ENCODE data around the gene PIK3CB.

PIK3CB gene

DNA sequence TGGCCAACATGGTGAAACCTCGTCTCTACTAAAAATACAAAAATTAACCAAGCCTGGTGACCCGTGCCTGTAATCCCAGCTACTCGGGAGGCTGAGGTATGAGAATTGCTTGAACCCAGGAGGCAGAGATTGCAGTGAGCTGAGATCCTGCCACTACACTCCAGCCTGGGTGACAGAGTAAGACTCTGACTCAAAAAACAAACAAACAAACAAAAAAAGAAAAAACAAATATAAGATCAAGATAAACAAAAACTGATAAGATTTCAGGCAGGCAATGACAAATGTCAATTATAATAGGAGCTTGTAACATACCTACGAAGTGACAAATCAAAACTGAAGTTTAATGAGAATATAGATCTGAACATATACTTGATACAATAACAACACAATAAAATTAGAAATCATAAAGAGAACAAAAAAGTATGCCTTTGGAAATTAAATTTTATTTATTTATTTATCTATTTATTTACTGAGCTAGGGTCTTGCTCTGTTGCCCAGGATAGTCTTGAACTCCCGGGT, 155.8 kb downstream of the PIK3CB start:
- TF ChIP-seq Cebpa-rat (IDR thresholded peaks at IDR 0.05): no peak
- no peak overlapping the region for H3K27ac ChIP-seq
- no peak overlapping the region for H3K4me2 ChIP-seq

DNA sequence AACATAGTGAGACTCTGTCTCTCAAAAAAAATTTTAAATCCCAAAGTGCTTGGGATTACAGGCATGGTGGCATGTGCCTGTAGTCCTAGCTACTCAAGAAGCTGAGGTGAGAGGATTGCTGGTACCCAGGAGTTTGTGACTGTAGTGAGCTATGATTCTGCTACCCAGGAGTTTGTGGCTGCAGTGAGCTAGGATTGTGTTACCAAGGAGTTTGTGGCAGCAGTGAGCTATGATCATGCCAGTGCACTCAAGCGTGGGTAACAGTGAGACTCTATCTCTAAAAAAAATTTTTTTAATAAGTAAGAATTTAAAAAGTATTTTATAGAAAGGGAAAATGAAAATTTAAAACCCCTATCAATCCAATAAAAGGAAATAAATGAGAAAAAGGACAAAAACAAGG, 156.6 kb downstream of the PIK3CB start:
- Histone ChIP-seq H4K20me1 (no peaks in the 10 kb centered on the region), H3K4me2 (0 out of 22 replicates have a peak overlapping the region, but pooled peaks of 1 of the 11 experiments have one; percentile 22), H3K4me3 (no peak overlapping the region), H3K4me1 (peaks cover 7 to 30% (median 18%) of the 10 kb centered on the region in 10 experiments; a peak in 17 of 20 replicates), H3K36me3 (peaks cover 34 to 81% (median 59%) of the 10 kb centered on the region in 11 experiments), H3K9me3 (replicated peaks in 1 of 11) (peaks cover 36 to 45% (median 40%) of the 10 kb centered on the region in 11 experiments), H3K27me3 (no peaks in the 10 kb centered on the region), H3K27ac (no peak overlapping the region), H3K9ac (no peak overlapping the region)
- no peak for TF ChIP-seq Cebpa-rat (IDR thresholded peaks at IDR 0.05)

More for the DNA sequence above, 155.8 kb downstream of the PIK3CB start:
- Histone ChIP-seq H4K20me1 (no peaks in the 10 kb centered on the region), H3K4me3 (no peak overlapping the region), H3K9me3 (replicated peaks in 1 of 11) (peaks cover 34 to 41% (median 39%) of the 10 kb centered on the region in 11 experiments), H3K36me3 (peaks cover 30 to 81% (median 56%) of the 10 kb centered on the region in 11 experiments), H3K9ac (no peak overlapping the region), H3K4me1 (peaks cover 7 to 35% (median 22%) of the 10 kb centered on the region in 10 experiments; a peak in 17 of 20 replicates), H3K27me3 (no peaks in the 10 kb centered on the region)

DNA sequence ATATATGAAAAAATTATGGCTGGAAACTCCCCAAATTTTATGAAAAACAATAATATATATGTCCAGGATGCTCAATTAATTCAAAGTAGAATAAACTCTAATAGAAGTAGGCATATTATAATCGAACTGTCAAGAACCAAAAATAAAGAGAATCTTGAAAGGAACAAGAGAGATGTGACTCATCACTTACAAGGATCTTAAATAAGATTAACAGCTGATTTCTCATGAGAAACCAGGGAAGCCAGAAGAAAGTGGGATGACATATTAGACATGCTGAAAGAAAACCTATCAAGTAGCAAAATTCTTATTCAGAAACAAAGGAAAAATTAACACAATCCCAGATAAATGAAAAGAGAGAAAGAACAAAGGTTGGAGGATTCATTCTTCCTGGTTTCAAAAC, 159.3 kb downstream of the PIK3CB start:
- Histone ChIP-seq H3K36me3 (peaks cover 36 to 80% (median 60%) of the 10 kb centered on the region in 11 experiments), H3K27ac (no peak overlapping the region), H3K4me2 (no peak overlapping the region), H3K27me3 (no peaks in the 10 kb centered on the region), H3K4me1 (peaks cover 0 to 26% (median 17%) of the 10 kb centered on the region in 10 experiments; a peak in 16 of 20 replicates), H4K20me1 (no peaks in the 10 kb centered on the region), H3K4me3 (no peak overlapping the region), H3K9ac (no peak overlapping the region), H3K9me3 (replicated peaks in 1 of 11) (peaks cover 39 to 57% (median 44%) of the 10 kb centered on the region in 11 experiments)
- no peak for TF ChIP-seq Cebpa-rat (IDR thresholded peaks at IDR 0.05)

DNA sequence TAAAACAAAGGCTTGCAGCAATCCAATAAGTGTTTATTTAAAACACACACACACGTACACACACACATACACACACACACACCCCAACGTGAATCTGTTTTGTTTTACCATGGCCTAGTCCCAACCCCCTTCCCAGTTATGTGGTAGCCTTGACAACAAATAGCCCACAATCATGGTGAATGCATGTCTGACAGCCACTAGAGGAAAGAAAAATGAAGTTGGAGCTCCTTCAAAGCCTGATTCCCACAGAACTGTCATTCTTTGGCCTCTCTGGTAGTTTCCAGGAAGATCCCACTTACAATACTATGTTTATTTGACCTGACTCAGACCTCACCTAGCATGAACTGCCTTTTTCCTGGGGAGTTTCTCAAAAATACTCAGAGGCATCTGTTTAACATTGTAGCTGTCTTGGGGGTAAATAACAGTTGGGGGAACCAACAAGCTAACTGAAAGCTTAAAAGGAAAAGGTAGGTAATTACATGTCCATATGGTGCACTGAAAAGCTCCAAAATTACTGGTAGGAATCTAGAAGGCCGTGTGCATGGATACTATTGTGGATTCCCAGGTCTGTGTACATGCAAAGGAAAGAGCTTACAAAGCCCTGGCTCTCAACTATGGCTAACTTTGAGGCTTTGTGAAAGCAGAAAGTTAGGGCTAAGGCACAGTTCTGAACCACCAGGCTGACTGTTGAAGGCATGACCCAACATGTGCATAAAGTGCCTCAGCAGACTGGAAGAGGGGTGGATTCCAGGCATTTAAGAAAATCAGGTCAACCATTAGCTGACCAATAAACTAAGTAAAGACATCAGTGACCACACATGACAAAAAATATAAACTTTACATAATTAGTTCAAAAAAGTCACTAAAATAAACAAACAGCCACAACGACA, 160.8 kb downstream of the PIK3CB start:
- Histone ChIP-seq H3K9ac (no peak overlapping the region), H3K9me3 (replicated peaks in 1 of 11) (peaks cover 39 to 57% (median 44%) of the 10 kb centered on the region in 11 experiments), H3K36me3 (peaks cover 36 to 77% (median 55%) of the 10 kb centered on the region in 11 experiments), H4K20me1 (no peaks in the 10 kb centered on the region), H3K27me3 (no peaks in the 10 kb centered on the region), H3K4me3 (no peak overlapping the region), H3K4me2 (no peak overlapping the region), H3K4me1 (peaks cover 0 to 28% (median 13%) of the 10 kb centered on the region in 10 experiments; a peak in 16 of 20 replicates), H3K27ac (no peak overlapping the region)
- TF ChIP-seq Cebpa-rat (IDR thresholded peaks at IDR 0.05): no peak

DNA sequence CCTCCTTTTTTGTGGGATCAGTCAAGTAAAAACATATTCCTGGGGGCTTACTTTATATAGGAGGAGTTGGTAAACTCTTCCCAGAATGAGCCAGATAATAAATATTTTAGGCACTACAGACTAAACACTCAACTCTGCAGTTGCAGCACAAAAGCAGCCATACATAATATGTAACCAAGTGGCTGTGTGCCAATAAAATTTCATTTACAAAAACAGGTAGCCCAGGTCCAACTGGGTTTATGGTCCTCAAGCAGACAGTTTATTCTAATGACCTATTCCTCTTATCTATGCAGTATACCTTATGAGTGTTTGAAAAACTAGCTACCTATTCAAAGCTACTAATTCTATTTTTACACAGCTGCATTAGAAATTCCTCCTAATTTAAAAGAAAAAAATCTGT, 164.3 kb downstream of the PIK3CB start:
- no peak for TF ChIP-seq Cebpa-rat (IDR thresholded peaks at IDR 0.05)
- H3K4me1 ChIP-seq: peaks cover 0 to 25% (median 11%) of the 10 kb centered on the region in 10 experiments; a peak in 16 of 20 replicates
- no peak overlapping the region for H3K9ac ChIP-seq
- H3K27me3 ChIP-seq: no peaks in the 10 kb centered on the region
- H3K9me3 ChIP-seq (replicated peaks in 1 of 11): peaks cover 15 to 32% (median 20%) of the 10 kb centered on the region in 11 experiments
- no peaks in the 10 kb centered on the region for H4K20me1 ChIP-seq
- H3K36me3 ChIP-seq: peaks cover 29 to 71% (median 42%) of the 10 kb centered on the region in 11 experiments
- no peak overlapping the region for H3K4me3 ChIP-seq
- H3K27ac ChIP-seq: no peak overlapping the region
- H3K4me2 ChIP-seq: 0 out of 22 replicates have a peak overlapping the region, but pooled peaks of 1 of the 11 experiments have one; percentile 67

DNA sequence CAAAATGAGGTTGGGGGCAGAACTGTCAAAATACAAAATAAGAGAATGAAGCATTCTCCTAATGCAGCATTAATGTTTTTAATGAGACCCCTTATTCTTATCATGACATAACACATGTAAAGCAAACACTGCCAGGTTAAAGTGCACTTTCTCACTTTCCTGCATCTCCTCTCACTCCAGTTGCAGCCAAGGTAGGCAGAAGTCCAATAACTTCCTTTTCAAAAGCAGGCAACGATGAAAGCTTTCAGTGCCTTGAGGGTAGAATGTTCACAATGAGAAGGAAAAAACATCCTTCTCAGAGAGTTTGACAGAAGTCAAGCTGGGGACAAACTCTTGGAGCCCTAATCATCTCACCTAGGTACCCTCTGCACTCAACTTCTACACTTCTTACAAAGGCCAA, 166.6 kb downstream of the PIK3CB start:
- H3K4me3 ChIP-seq: no peak overlapping the region
- H3K27ac ChIP-seq: no peak overlapping the region

DNA sequence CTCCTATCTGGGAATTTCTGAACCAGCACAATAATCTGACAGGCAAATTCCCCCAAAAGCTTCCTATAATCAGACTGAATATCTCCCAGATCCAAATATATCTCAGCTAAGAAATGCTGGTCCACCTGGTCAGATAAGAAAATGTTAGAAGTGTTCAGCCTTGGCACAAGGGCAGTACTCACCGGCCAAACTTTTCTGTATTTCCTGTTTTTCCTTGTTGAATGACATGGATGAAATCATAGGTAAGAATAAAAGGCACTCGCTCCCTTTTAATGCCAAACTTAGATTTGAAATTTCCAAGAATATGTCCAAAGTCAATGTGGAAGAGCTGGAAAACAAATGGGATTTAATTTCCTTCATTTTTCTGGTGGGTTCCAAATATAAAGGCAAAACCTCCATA, 177.2 kb downstream of the PIK3CB start:
- no peak overlapping the region for H3K9ac ChIP-seq
- no peaks in the 10 kb centered on the region for H3K9me3 ChIP-seq (replicated peaks in 1 of 11)
- H3K36me3 ChIP-seq: peaks cover 50 to 83% (median 68%) of the 10 kb centered on the region in 11 experiments
- H3K4me1 ChIP-seq: no peaks in the 10 kb centered on the region
- H4K20me1 ChIP-seq: no peaks in the 10 kb centered on the region
- no peak overlapping the region for H3K27ac ChIP-seq
- no peak for TF ChIP-seq Cebpa-rat (IDR thresholded peaks at IDR 0.05)
- no peak overlapping the region for H3K4me2 ChIP-seq
- no peaks in the 10 kb centered on the region for H3K27me3 ChIP-seq
- no peak overlapping the region for H3K4me3 ChIP-seq

More for the DNA sequence above, 166.6 kb downstream of the PIK3CB start:
- Histone ChIP-seq H3K9me3 (replicated peaks in 1 of 11) (peaks cover 0 to 22% (median 5%) of the 10 kb centered on the region in 11 experiments; a peak in 6 of 22 replicates), H3K4me1 (peaks cover 0 to 25% (median 11%) of the 10 kb centered on the region in 10 experiments; a peak in 16 of 20 replicates), H3K36me3 (peaks cover 29 to 71% (median 50%) of the 10 kb centered on the region in 11 experiments), H4K20me1 (no peaks in the 10 kb centered on the region), H3K27me3 (no peaks in the 10 kb centered on the region), H3K9ac (no peak overlapping the region), H3K4me2 (no peak overlapping the region)
- TF ChIP-seq Cebpa-rat (IDR thresholded peaks at IDR 0.05): no peak

DNA sequence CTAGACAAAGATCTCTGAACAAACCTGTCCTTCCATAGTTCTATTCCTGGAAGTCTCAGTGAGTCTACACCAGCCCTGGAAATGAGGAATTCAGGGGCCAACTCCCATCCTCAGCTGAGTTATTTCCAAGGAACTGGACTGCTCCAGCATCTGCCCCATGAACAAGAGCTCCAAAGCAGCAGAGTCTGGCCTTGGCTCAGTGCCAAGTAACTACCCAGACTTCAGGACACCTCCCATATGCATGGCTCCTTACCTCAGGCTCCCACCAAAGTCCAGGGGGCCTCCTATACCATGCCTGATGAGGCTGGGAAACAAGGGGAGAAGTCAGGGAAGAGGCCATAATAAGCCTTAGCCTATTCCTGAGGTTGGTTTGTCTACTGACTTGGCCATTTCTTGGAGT, 181.2 kb downstream of the PIK3CB start:
- peaks cover 15 to 19% (median 17%) of the 10 kb centered on the region in 11 experiments for H3K9me3 ChIP-seq (replicated peaks in 1 of 11)
- TF ChIP-seq Cebpa-rat (IDR thresholded peaks at IDR 0.05): no peak
- no peak overlapping the region for H3K4me3 ChIP-seq
- H3K4me1 ChIP-seq: no peaks in the 10 kb centered on the region
- no peak overlapping the region for H3K27ac ChIP-seq
- no peak overlapping the region for H3K4me2 ChIP-seq
- H3K36me3 ChIP-seq: peaks cover 54 to 99% (median 82%) of the 10 kb centered on the region in 11 experiments
- no peak overlapping the region for H3K9ac ChIP-seq
- H3K27me3 ChIP-seq: no peaks in the 10 kb centered on the region
- H4K20me1 ChIP-seq: no peaks in the 10 kb centered on the region

DNA sequence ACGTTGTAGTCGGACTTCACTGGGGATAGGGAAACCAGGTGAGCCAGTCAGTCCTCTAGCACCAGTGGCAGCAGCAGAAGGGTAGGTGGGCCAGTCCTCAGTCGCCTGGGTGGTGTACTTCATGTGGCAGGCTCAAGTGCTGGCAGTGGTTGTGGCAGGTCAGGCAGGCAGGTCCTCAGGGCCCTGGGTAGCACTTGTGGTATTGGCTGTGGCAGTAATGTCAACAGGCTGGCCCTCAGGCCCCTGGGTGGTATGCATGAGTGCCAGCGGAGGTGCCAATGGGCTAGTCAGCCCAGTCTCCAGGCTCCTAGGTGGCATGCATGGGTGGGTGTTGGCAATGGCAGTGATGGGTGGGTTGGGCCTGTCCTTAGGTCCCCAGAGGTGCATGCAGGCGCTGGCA, 185.6 kb downstream of the PIK3CB start:
- H3K4me2 ChIP-seq: no peak overlapping the region
- no peaks in the 10 kb centered on the region for H4K20me1 ChIP-seq
- H3K27me3 ChIP-seq: no peaks in the 10 kb centered on the region
- peak overlapping the region in 1 of 10 experiments; percentile 4; a peak in 1 of 20 replicates for H3K4me3 ChIP-seq
- H3K36me3 ChIP-seq: peaks cover 36 to 67% (median 52%) of the 10 kb centered on the region in 11 experiments
- H3K9me3 ChIP-seq (replicated peaks in 1 of 11): peaks cover 41 to 57% (median 53%) of the 10 kb centered on the region in 11 experiments
- H3K4me1 ChIP-seq: no peaks in the 10 kb centered on the region
- no peak for TF ChIP-seq Cebpa-rat (IDR thresholded peaks at IDR 0.05)
- H3K9ac ChIP-seq: no peak overlapping the region
- H3K27ac ChIP-seq: no peak overlapping the region
